ENCODE results near the gene KIAA0513.

- TF ChIP-seq EZH2 (IDR thresholded peaks at IDR 0.05; ENCODE audit: borderline replicate concordance, low read length) (no peak), CTCF (conservative IDR thresholded peaks at IDR 0.05 in 1 of 2, IDR thresholded peaks at IDR 0.05 in 1 of 2; ENCODE audit: extremely low read depth in 1 of 2, insufficient read depth in 1 of 2, low read depth in 1 of 2, low read length in 2 of 2) (no peak)
Measured at GRCh38 chr16:85064186-85064585, 36.6 kb downstream of the KIAA0513 start.

Measured in mammary epithelial cell (primary cell).